Bronchial epithelial cell (primary cell): Measurements from ENCODE around the gene ARAF. TPM values are rescaled to one million over a fixed set of nuclear protein-coding genes. Genes with fewer than 3 reads are reported as not detected.
"Not testable (repeated sequence)": the region's sequence is repeated elsewhere in the genome, so short reads cannot be mapped to it uniquely, and the experiment has no call there.

Experiments
- DNase-seq: peaks from one replicate; pipeline ENCODE4 v3.0.0-alpha.2; 2010; ENCODE audit warnings: low read depth
- FAIRE-seq: peaks from 2 replicates; lab custom pipeline; 2011; peaks lifted over from hg19 to GRCh38; lab: Jason Lieb, UNC
- H3K27me3 ChIP-seq: 2 replicates; pipeline ENCODE4 v1.5.1; 2011; ENCODE audit warnings: low read length; ENCODE audit not compliant: control insufficient read depth, insufficient read depth
- H3K36me3 ChIP-seq: 2 replicates; pipeline ENCODE4 v1.5.1; 2011; ENCODE audit warnings: low read length; ENCODE audit not compliant: control insufficient read depth, insufficient read depth
- H3K4me3 ChIP-seq: 2 replicates; pipeline ENCODE4 v1.5.1; 2011; ENCODE audit warnings: mild to moderate bottlenecking, low read depth, low read length, control low read depth
- CTCF ChIP-seq: IDR thresholded peaks from 2 replicates; pipeline ENCODE4 v1.5.1; 2011; ENCODE audit warnings: mild to moderate bottlenecking, moderate library complexity, low read length, control low read depth, inconsistent platforms; ENCODE audit not compliant: insufficient read depth, severe bottlenecking
- total RNA-seq: library from RNA; depleted of rRNA; stranded (reverse); fragments of >200 nt; gene quantifications from 2 replicates; pipeline ENCODE4 v1.2.1, GENCODE V29; 2014

Gene ARAF
- total RNA-seq, 1 donor from 2014 or later, result 9.2 TPM

GRCh38 chrX:47590984-47591383 is 30.0 kb downstream of the ARAF start:
- DNase-seq (no peak), FAIRE-seq (no peak)
- H3K36me3 ChIP-seq, result no peaks in the 10 kb centered on the region
- TF ChIP-seq CTCF, result no peak
- no peak overlapping the region for H3K4me3 ChIP-seq
- H3K27me3 ChIP-seq, result no peaks in the 10 kb centered on the region

- DNase-seq (no peak), FAIRE-seq (no peak)
- Histone ChIP-seq H3K27me3 (no peaks in the 10 kb centered on the region), H3K4me3 (no peak overlapping the region), H3K36me3 (no peaks in the 10 kb centered on the region)
- no peak for TF ChIP-seq CTCF
These were observed 32.5 kb downstream of the ARAF start for GRCh38 chrX:47593522-47593921.

- FAIRE-seq (no peak), DNase-seq (no peak)
- TF ChIP-seq CTCF, result no peak
- Histone ChIP-seq H3K36me3 (no peaks in the 10 kb centered on the region), H3K4me3 (no peak overlapping the region), H3K27me3 (no peaks in the 10 kb centered on the region)
These were observed 34.8 kb downstream of the ARAF start for GRCh38 chrX:47595716-47596251.

GRCh38 chrX:47596256-47596655 is 35.3 kb downstream of the ARAF start:
- H3K36me3 ChIP-seq, result no peaks in the 10 kb centered on the region
- FAIRE-seq, result no peak
- TF ChIP-seq CTCF, result no peak
- DNase-seq, result no peak
- H3K27me3 ChIP-seq, result no peaks in the 10 kb centered on the region
- H3K4me3 ChIP-seq, result no peak overlapping the region

- no peak overlapping the region for H3K4me3 ChIP-seq
- no peak for TF ChIP-seq CTCF
- no peak for FAIRE-seq
- DNase-seq, result no peak
- H3K36me3 ChIP-seq, result no peaks in the 10 kb centered on the region
- no peaks in the 10 kb centered on the region for H3K27me3 ChIP-seq
These were observed 36.2 kb downstream of the ARAF start for GRCh38 chrX:47597222-47597621.

- not testable (repeated sequence) for H3K27me3 ChIP-seq, H3K36me3 ChIP-seq, H3K4me3 ChIP-seq, FAIRE-seq, DNase-seq
These were observed 42.1 kb downstream of the ARAF start for GRCh38 chrX:47603125-47603524.
